Heart left ventricle (tissue), 13 donors: ENCODE measurements around the gene PLP2.

Source experiments
- CTCF ChIP-seq, 12 donors: fragments of 200-600 bp; sonication (generic) in 4 of 12; IDR thresholded peaks; one replicate each; pipeline versions ENCODE4 v1.5.0 to v1.8.0; 2018 to 2022; ENCODE audit warnings: antibody characterized with exemption in 12 of 12, mild to moderate bottlenecking in 5 of 12
- POLR2A ChIP-seq, 2 donors: fragments of 450-650 bp; IDR thresholded peaks; one replicate each; pipeline ENCODE4 v1.6.1; 2017; ENCODE audit warnings: antibody characterized with exemption in 2 of 2, mild to moderate bottlenecking in 2 of 2, moderate library complexity in 2 of 2
- donor health status: ischemic (EF 13 %, LVEDD 7.1; RV severe dilation, severe dysfunction).
- donor health status: DM: no; HTN: yes; CAD: no.
- donor health status: DM: no; HTN: no; CAD: no.
- donor health status: ischemic (EF 25% LVEDD 6.9; RV normal size, moderate dysfunction).
- donor health status: ischemic (EF 25% LVEDD 5.7; RV mildly dilated, moderate dysfunction).
- donor health status: ischemic (EF 35%, LVEDD 5.7; RV mildly dilated, moderate dysfunction).
- donor health status: nonischemic (EF 11% LVEDD 7.7; RV severe dilation, severe dysfunction).
- donor health status: DM: yes; HTN: yes; CAD: no.
- donor health status: PGD.
- donor health status: ischemic (EF 29% LVEDD 5.4; RV normal size, mild dysfunction).
- donor health status: nonischemic (EF 23%, LVEDD 6.1; RV moderate dilation, normal function).

- no peak for TF ChIP-seq CTCF (IDR thresholded peaks at IDR 0.05)
- TF ChIP-seq POLR2A (IDR thresholded peaks at IDR 0.05), result no peak
These were observed 38.7 kb downstream of the PLP2 start for GRCh38 chrX:49210406-49210805.
